SH-SY5Y (cell line): ENCODE results near the gene CNOT3.

Source experiments
- GATA2 ChIP-seq: IDR thresholded peaks from 2 replicates; pipeline ENCODE4 v1.6.1; 2011; ENCODE audit warnings: mild to moderate bottlenecking, low read depth, low read length
- GATA3 ChIP-seq: IDR thresholded peaks from 2 replicates; pipeline ENCODE4 v1.6.1; 2011; ENCODE audit warnings: low read depth, mild to moderate bottlenecking, low read length, moderate library complexity

DNA sequence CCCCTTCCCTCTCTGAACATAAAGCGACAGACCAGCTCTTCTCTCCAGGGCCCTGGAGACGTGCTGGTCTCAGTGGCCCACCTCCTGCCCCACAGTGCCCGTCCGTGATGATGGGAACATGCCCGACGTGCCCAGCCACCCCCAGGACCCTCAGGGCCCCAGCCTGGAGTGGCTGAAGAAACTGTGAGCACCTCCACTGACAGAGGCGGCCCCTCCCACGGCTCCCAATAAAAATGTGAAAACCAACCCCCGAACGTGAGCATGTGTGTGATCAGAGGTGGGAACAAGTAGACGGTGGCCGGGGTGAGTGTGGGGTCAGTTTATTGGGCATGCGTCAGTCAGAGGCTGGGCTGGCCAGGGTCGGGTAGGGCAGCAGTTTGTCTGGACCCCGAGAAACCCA lies 30.8 kb upstream of the CNOT3 start:
- TF ChIP-seq GATA3, result no peak
- no peak for TF ChIP-seq GATA2
